Measurements from ENCODE around the gene CEP170B.
"Not testable (repeated sequence)": the region's sequence is repeated elsewhere in the genome, so short reads cannot be mapped to it uniquely, and the experiment has no call there.

DNA sequence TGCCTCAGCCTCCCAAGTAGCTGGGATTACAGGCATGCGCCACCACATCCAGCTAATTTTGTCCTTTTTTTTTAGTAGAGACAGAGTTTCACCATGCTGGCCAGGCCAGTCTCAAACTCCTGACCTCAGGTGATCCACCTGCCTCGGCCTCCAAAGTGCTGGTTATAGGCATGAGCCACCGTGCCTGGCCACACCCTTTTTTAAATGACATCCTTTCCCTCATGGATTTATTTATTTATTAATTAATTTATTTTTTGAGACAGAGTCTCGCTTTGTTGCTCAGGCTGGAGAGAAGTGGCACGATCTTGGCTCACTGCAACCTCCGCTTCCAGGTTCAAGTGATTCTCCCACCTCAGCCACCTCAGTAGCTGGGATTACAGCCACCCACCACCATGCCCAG, 7.1 kb upstream of the CEP170B start:
- TF ChIP-seq TAF1 (IDR thresholded peaks at IDR 0.05; ENCODE audit: borderline replicate concordance, low read depth, low read length); POLR2A (IDR thresholded peaks at IDR 0.05; ENCODE audit: low read depth, low read length): not testable (repeated sequence)
